ENCODE results near the gene ZNF138. TPM values are rescaled to one million over a fixed set of nuclear protein-coding genes. Genes with fewer than 3 reads are reported as not detected.

The ZNF138 gene
- total RNA-seq, 1 experiment from 2014 or later: 7.6 TPM

DNA sequence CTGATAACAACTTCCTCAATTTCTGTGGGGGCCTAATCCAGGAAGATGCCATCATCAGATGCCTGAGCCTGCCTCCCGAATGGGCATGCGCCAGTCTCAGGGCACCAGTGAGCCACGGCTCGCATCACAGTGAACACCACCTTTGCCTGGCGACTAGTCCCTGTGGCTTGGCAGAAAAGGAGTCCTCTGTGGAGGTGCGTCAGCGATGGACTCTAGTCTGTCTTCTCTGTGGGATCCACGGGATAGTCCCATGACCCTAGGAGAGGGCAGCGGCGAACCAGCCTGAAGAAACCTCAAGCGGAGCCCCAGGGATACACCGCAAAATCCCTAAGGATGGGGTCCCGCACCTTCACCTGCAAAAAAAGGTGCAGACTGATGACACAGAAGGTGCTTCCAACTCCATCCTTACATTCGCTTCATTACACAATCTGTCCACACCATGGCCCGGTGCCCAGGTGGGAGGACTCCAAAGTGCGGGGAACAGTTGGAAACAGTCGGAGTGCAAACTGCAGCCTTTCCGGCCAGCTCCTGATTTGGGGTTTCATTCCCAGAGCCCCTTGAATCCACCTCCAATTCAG, 73.7 kb downstream of the ZNF138 start:
- CTCF ChIA-PET: no interaction called here
- no peak for DNase-seq (ENCODE audit: low read depth, low spot score)
- POLR2A ChIA-PET: no interaction called here

DNA sequence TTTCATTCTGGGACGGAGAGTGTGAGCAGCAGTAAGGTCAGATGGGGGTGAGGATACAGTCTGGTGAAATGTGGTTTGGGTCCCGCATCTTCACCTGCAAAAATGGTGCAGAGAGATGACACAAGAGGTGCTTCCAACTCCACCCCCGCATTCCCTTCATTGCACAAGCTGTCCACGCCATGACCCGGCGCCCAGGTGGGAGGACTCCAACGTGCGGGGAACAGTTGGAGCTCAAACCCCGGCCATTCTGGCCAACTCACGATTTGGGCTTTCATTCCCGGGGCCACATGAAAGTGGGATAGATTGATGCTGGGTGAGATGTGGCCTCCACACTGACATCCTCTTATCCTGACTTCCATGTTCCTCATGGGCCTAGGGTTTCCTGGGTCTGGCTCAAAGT, 74.3 kb downstream of the ZNF138 start:
- no peak overlapping the region for H3K27ac ChIP-seq (ENCODE audit: low read length)
- no TSS peak for BruUV-seq (replicated peaks)
- H3K36me3 ChIP-seq (ENCODE audit: control insufficient read depth, insufficient read depth, low read length): no peaks in the 10 kb centered on the region
- POLR2A ChIA-PET: no interaction called here
- intact Hi-C loops (cut with micrococcal nuclease; ENCODE audit: unreplicated experiment): no loop called here
- CTCF ChIA-PET: no interaction called here
- no peak for DNase-seq (ENCODE audit: low read depth, low spot score)
- H3K4me1 ChIP-seq (ENCODE audit: control insufficient read depth, insufficient read depth, low read length): no peaks in the 10 kb centered on the region
- no peak for TF ChIP-seq TCF7L2 (IDR thresholded peaks at IDR 0.05; ENCODE audit: low read depth, low read length)
- TF ChIP-seq, protein P1, sequence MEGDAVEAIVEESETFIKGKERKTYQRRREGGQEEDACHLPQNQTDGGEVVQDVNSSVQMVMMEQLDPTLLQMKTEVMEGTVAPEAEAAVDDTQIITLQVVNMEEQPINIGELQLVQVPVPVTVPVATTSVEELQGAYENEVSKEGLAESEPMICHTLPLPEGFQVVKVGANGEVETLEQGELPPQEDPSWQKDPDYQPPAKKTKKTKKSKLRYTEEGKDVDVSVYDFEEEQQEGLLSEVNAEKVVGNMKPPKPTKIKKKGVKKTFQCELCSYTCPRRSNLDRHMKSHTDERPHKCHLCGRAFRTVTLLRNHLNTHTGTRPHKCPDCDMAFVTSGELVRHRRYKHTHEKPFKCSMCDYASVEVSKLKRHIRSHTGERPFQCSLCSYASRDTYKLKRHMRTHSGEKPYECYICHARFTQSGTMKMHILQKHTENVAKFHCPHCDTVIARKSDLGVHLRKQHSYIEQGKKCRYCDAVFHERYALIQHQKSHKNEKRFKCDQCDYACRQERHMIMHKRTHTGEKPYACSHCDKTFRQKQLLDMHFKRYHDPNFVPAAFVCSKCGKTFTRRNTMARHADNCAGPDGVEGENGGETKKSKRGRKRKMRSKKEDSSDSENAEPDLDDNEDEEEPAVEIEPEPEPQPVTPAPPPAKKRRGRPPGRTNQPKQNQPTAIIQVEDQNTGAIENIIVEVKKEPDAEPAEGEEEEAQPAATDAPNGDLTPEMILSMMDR (IDR thresholded peaks at IDR 0.05): no peak
- TF ChIP-seq, protein P2, sequence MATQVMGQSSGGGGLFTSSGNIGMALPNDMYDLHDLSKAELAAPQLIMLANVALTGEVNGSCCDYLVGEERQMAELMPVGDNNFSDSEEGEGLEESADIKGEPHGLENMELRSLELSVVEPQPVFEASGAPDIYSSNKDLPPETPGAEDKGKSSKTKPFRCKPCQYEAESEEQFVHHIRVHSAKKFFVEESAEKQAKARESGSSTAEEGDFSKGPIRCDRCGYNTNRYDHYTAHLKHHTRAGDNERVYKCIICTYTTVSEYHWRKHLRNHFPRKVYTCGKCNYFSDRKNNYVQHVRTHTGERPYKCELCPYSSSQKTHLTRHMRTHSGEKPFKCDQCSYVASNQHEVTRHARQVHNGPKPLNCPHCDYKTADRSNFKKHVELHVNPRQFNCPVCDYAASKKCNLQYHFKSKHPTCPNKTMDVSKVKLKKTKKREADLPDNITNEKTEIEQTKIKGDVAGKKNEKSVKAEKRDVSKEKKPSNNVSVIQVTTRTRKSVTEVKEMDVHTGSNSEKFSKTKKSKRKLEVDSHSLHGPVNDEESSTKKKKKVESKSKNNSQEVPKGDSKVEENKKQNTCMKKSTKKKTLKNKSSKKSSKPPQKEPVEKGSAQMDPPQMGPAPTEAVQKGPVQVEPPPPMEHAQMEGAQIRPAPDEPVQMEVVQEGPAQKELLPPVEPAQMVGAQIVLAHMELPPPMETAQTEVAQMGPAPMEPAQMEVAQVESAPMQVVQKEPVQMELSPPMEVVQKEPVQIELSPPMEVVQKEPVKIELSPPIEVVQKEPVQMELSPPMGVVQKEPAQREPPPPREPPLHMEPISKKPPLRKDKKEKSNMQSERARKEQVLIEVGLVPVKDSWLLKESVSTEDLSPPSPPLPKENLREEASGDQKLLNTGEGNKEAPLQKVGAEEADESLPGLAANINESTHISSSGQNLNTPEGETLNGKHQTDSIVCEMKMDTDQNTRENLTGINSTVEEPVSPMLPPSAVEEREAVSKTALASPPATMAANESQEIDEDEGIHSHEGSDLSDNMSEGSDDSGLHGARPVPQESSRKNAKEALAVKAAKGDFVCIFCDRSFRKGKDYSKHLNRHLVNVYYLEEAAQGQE (IDR thresholded peaks at IDR 0.05; ENCODE audit: insufficient read depth in 1 of 2, low read depth in 2 of 2, low read length in 1 of 2): no peak
- no peak for TF ChIP-seq SIN3A (IDR thresholded peaks at IDR 0.05; ENCODE audit: borderline replicate concordance, insufficient read depth, low read depth, low read length)
- no peak for TF ChIP-seq POLR2AphosphoS5 (IDR thresholded peaks at IDR 0.05; ENCODE audit: low read depth, low read length)
- no peaks in the 10 kb centered on the region for H3K9me3 ChIP-seq (ENCODE audit: control insufficient read depth, insufficient read depth, low read depth, low read length)
- H3K4me3 ChIP-seq (ENCODE audit: low read depth in 2 of 2, low read length in 2 of 2): no peak overlapping the region
- no peaks in the 10 kb centered on the region for H3K27me3 ChIP-seq (ENCODE audit: control insufficient read depth, insufficient read depth, low read length)
- in situ Hi-C loops (cut with HindIII; ENCODE audit: low pct_unique_long_range_greater_than_20kb, low sequenced_read_pairs): no loop called here
- ATAC-seq: no peak

More for the DNA sequence above, 73.7 kb downstream of the ZNF138 start:
- intact Hi-C loops (cut with micrococcal nuclease; ENCODE audit: unreplicated experiment): no loop called here
- TF ChIP-seq, protein P2 (IDR thresholded peaks at IDR 0.05; ENCODE audit: insufficient read depth in 1 of 2, low read depth in 2 of 2, low read length in 1 of 2): no peak
- TF ChIP-seq TCF7L2 (IDR thresholded peaks at IDR 0.05; ENCODE audit: low read depth, low read length): no peak
- TF ChIP-seq, protein P1 (IDR thresholded peaks at IDR 0.05): no peak
- TF ChIP-seq SIN3A (IDR thresholded peaks at IDR 0.05; ENCODE audit: borderline replicate concordance, insufficient read depth, low read depth, low read length): no peak
- TF ChIP-seq POLR2AphosphoS5 (IDR thresholded peaks at IDR 0.05; ENCODE audit: low read depth, low read length): no peak
- ATAC-seq: no peak
- in situ Hi-C loops (cut with HindIII; ENCODE audit: low pct_unique_long_range_greater_than_20kb, low sequenced_read_pairs): no loop called here
- no peak overlapping the region for H3K4me3 ChIP-seq (ENCODE audit: low read depth in 2 of 2, low read length in 2 of 2)
- no TSS peak for BruUV-seq (replicated peaks)
- H3K27me3 ChIP-seq (ENCODE audit: control insufficient read depth, insufficient read depth, low read length): no peaks in the 10 kb centered on the region
- no peaks in the 10 kb centered on the region for H3K9me3 ChIP-seq (ENCODE audit: control insufficient read depth, insufficient read depth, low read depth, low read length)
- H3K4me1 ChIP-seq (ENCODE audit: control insufficient read depth, insufficient read depth, low read length): no peaks in the 10 kb centered on the region
- H3K27ac ChIP-seq (ENCODE audit: low read length): no peak overlapping the region
- no peaks in the 10 kb centered on the region for H3K36me3 ChIP-seq (ENCODE audit: control insufficient read depth, insufficient read depth, low read length)

Data from Panc1 (cell line).